Neural crest cell (in vitro differentiated cells): Measurements from ENCODE around the gene PEA15. TPM values are rescaled to one million over a fixed set of nuclear protein-coding genes. Genes with fewer than 3 reads are reported as not detected.

Experiments
- DNase-seq: peaks from one replicate; pipeline ENCODE4 v3.0.0; 2021; ENCODE audit warnings: low read depth, mixed read lengths, low spot score
- H3K27ac Mint-ChIP-seq: one replicate; pipeline ENCODE4 v1.8.0; 2021; ENCODE audit warnings: mild to moderate bottlenecking, mixed read lengths; ENCODE audit not compliant: unreplicated experiment
- H3K27me3 Mint-ChIP-seq: 2 replicates; pipeline ENCODE4 v1.8.0; 2021; ENCODE audit warnings: low read depth, mild to moderate bottlenecking, mixed read lengths
- H3K36me3 Mint-ChIP-seq: 2 replicates; pipeline ENCODE4 v1.8.0; 2021; ENCODE audit warnings: low read depth, mild to moderate bottlenecking, mixed read lengths
- H3K4me1 Mint-ChIP-seq: 2 replicates; pipeline ENCODE4 v1.8.0; 2021; ENCODE audit warnings: mixed read lengths
- H3K4me3 Mint-ChIP-seq: one replicate; pipeline ENCODE4 v1.8.0; 2021; ENCODE audit warnings: mild to moderate bottlenecking, mixed read lengths
- H3K9me3 Mint-ChIP-seq: 2 replicates; pipeline ENCODE4 v1.8.0; 2021; ENCODE audit warnings: mixed read lengths
- total RNA-seq: library from RNA; stranded (reverse); gene quantifications from 2 replicates; pipeline ENCODE4 v1.2.1, GENCODE V29; 2021
- TF ChIP-seq, protein P1 (sequence below): fragments of 200-600 bp; sonication (generic); conservative IDR thresholded peaks from 2 replicates; pipeline ENCODE4 v1.5.0; 2021; ENCODE audit warnings: antibody characterized with exemption, mild to moderate bottlenecking

The PEA15 gene
- total RNA-seq, 1 donor from 2014 or later, result 117 TPM

GRCh38 chr1:160243767-160244166, 38.6 kb downstream of the PEA15 start:
- TF ChIP-seq, protein P1, sequence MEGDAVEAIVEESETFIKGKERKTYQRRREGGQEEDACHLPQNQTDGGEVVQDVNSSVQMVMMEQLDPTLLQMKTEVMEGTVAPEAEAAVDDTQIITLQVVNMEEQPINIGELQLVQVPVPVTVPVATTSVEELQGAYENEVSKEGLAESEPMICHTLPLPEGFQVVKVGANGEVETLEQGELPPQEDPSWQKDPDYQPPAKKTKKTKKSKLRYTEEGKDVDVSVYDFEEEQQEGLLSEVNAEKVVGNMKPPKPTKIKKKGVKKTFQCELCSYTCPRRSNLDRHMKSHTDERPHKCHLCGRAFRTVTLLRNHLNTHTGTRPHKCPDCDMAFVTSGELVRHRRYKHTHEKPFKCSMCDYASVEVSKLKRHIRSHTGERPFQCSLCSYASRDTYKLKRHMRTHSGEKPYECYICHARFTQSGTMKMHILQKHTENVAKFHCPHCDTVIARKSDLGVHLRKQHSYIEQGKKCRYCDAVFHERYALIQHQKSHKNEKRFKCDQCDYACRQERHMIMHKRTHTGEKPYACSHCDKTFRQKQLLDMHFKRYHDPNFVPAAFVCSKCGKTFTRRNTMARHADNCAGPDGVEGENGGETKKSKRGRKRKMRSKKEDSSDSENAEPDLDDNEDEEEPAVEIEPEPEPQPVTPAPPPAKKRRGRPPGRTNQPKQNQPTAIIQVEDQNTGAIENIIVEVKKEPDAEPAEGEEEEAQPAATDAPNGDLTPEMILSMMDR, result no peak
- H3K27ac Mint-ChIP-seq, result no peak overlapping the region
- H3K4me3 Mint-ChIP-seq, result no peak overlapping the region
- no peaks in the 10 kb centered on the region for H3K9me3 Mint-ChIP-seq
- H3K4me1 Mint-ChIP-seq, result peaks cover 13% of the 10 kb centered on the region
- H3K27me3 Mint-ChIP-seq, result no peaks in the 10 kb centered on the region
- DNase-seq, result no peak
- H3K36me3 Mint-ChIP-seq, result peaks cover under 1% of the 10 kb centered on the region

- Mint-ChIP-seq H3K4me1 (peaks cover 13% of the 10 kb centered on the region), H3K27ac (no peak overlapping the region), H3K9me3 (no peaks in the 10 kb centered on the region), H3K4me3 (no peak overlapping the region), H3K36me3 (no peaks in the 10 kb centered on the region), H3K27me3 (no peaks in the 10 kb centered on the region)
- TF ChIP-seq, protein P1, result no peak
- no peak for DNase-seq
Measured at GRCh38 chr1:160244209-160244608, 39.0 kb downstream of the PEA15 start.

GRCh38 chr1:160245434-160245833, 40.2 kb downstream of the PEA15 start:
- no peaks in the 10 kb centered on the region for H3K9me3 Mint-ChIP-seq
- TF ChIP-seq, protein P1, result no peak
- no peak overlapping the region for H3K27ac Mint-ChIP-seq
- no peak overlapping the region for H3K4me3 Mint-ChIP-seq
- no peak for DNase-seq
- no peaks in the 10 kb centered on the region for H3K27me3 Mint-ChIP-seq
- H3K4me1 Mint-ChIP-seq, result peaks cover 13% of the 10 kb centered on the region
- no peaks in the 10 kb centered on the region for H3K36me3 Mint-ChIP-seq

DNA sequence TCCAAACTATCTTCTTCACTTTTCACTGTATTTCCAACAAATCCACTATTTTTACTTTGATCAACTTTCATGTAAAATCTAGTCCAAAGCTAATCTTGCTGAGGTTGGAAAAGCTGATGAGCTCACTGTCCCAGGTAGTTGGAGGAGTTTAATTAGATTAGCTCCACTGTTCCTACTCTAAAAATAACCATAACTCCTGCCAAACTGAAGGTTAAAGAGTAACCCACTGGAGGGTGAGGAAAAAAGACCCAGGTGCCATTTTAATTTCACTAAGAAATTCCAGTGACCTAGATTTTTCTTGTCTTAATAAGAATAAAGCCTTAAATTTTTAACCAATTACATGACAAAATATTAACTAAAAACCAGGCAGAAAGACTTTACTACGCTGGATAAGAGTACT, 41.9 kb downstream of the PEA15 start:
- Mint-ChIP-seq H3K36me3 (no peaks in the 10 kb centered on the region), H3K27ac (no peak overlapping the region), H3K27me3 (no peaks in the 10 kb centered on the region), H3K4me1 (peaks cover 17% of the 10 kb centered on the region), H3K4me3 (no peak overlapping the region), H3K9me3 (no peaks in the 10 kb centered on the region)
- DNase-seq, result no peak
- TF ChIP-seq, protein P1, result no peak

GRCh38 chr1:160251011-160251410, 45.8 kb downstream of the PEA15 start:
- Mint-ChIP-seq H3K36me3 (no peaks in the 10 kb centered on the region), H3K27ac (no peak overlapping the region), H3K27me3 (no peaks in the 10 kb centered on the region), H3K4me3 (no peak overlapping the region), H3K4me1 (peaks cover 7% of the 10 kb centered on the region), H3K9me3 (no peaks in the 10 kb centered on the region)
- DNase-seq, result no peak
- TF ChIP-seq, protein P1, result no peak
